ENCODE measurements around the gene GRAMD2A.

GRAMD2A gene

DNA sequence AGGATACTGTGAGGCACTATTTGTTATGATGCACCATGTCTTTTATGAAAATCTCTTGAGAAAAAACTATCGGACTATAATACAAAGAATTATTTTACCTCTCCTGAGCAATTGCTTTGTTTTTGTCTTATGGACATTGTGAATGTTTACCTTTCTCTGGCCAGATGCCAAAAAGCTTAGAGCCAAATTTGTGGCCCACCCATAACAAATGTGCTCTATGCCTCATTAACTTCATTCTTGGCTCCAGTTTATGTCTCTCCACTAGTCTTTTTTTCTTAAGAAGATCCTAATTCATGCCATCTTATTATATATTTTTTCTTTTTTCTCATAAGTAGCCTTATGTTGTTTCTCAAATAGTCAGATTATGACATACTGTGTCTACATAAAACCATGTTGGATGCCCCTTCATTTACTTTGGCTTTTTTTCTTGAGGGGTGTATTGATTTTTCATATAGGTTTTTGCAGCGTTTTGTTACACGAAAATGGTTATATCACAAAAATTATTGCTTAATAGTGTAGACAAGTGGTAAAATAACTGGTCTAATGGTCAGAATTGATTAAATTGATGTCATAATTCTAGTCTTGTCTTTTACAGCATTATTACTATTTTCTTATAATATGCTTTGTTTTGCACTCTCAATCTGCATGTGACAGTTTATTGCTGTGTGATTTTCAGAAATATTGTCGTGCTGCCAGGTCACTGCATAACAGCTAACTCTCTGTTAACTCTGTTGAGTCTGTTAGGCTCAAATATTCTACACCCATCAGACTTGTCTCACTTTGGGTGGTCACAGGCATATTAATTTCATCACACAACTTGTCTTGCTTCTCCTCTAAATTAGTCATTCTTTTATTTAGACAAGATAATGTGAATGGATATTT lies 61.2 kb downstream of the GRAMD2A start:
- DNase-seq (ENCODE audit: low read depth in 3 of 3): no peak

DNA sequence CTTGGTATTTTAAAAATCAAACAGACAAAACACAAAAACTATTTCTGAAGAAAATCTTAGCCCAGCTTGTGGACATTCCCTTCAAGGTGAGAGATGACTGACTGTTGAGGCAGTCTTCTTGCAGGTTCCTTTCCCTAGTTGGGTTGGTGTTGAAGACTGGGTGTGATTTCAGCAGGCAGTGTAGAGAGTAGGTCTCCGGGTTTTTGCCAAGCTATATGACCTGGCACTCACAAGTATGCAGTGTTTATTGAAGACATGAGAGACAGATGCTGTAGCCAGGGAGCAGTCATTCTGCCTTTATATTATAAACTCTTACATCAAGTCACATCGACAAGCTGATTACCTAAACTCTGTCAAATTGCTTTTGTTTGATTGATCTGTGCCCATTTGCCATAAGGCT lies 61.9 kb downstream of the GRAMD2A start:
- DNase-seq (ENCODE audit: low read depth in 3 of 3): no peak

DNA sequence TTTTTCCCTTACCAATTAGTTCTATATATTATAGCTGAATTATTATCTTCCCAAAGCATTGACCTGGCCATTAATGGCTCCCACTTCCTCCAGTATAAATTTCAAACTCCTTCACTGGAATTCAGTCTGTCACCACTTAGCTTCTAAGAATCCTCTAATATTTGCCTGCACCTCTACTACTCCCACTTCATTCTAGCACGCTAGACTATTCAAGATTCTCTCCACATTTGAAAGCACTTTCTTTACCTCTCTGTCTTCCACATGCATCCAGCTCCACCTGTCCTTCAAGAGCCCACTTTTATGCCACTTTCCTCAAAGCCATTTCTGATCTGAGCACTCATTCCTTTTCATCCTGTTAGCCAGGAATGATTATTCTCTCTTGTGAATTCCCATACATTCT lies 64.4 kb downstream of the GRAMD2A start:
- DNase-seq (ENCODE audit: low read depth in 3 of 3): no peak

DNA sequence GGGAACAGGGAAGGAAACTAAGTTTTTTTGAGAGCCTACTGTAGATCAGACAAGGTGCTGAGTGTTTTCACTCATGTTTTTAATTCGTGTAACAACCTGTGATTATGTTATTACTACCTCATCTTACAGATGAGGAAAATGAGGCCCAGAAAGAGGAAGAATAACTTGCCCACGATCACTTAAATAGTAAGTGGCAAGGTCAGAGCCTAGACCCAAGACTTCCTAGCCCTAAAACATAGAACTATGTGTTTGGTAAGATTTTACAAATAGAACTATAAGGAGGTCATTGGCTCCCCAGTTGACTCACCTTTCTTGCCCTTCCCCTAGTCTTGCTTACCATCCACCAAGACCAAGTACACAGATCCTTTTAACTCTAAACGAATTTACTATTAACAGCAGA lies 65.7 kb downstream of the GRAMD2A start:
- no peak for DNase-seq (ENCODE audit: low read depth in 3 of 3)

DNA sequence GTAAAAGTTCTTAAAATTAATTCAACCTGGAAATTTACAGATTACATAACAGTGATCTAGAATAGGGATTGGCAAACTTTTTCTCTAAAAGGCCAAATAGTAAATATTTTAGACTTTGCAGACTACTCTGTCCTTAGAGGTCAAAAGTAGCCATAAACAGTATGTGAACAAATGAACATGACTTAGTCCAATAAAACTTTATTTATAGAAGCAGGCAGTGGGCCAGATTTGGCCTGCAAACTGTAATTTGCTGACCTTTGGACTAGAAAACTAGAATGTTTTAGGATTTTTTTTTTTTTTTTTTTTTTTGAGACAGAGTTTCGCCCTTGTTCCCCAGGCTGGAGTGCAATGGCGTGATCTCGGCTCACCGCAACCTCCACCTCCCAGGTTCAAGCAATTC lies 67.3 kb downstream of the GRAMD2A start:
- no peak for DNase-seq (ENCODE audit: low read depth in 3 of 3)

DNA sequence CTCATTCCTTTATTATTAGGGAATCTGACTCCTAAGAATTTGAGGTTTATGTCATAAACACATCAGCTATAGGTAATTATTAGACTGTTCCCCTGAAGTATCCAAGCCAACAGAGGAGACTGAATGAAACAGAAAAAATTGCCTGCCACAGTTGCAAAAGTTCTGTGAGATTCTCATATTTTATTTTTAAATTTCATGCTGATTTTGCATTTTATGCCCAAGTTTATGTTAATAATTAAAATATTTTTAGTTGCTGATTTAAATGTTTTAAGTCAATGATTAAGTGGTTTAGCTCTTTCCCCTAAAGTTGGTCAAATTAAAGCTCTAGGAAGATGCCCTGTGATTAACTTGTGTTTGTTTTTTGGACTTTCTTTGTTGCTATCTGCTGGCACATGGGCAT lies 69.2 kb downstream of the GRAMD2A start:
- DNase-seq (ENCODE audit: low read depth in 3 of 3): no peak

DNA sequence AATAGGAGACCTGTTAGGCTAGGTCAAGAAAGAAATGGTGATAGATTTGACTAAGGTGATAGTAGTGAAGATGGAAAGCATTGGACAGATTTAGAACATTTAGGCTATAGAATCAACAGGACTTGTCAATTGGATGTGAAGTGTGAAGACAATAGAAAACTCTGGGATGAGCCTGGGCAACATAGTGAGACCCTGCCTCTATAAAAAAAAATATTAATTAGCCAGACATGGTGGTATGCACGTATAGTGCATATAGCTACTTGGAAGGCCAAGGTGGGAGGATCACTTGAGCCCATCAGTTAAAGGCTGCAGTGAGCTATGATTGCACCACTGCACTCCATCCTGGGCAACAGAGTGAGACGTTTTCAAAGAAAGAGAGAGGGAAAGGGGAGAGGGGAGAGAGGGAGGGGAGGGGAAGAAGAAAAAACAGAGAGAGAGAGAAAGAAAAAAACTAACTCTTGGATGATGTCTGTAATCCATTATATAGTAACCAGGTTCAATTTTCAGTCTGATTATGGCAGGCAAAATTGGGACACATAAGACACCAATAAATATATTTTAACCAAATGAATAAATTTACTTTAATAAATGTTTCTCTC lies 69.8 kb downstream of the GRAMD2A start:
- no peak for DNase-seq (ENCODE audit: low read depth in 3 of 3)

DNA sequence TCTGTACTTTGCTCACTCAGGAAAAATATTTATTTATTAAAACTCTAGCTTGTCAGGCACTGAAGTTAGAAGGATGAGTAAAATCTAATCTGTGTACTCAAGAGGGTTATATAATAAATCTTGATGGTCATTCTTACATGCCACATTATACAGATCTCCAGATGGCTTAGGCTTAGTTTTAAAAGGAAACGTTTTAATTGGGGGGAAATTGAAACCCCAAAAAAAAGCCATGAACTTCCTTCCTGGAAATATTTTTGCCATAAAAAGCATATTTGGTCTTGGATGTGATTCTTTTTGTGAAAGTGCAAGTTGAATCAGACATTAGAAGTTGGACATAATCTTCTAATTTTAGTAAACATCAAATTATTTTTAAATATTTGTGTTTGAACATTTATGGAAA lies 73.4 kb downstream of the GRAMD2A start:
- DNase-seq (ENCODE audit: low read depth in 3 of 3): no peak

DNA sequence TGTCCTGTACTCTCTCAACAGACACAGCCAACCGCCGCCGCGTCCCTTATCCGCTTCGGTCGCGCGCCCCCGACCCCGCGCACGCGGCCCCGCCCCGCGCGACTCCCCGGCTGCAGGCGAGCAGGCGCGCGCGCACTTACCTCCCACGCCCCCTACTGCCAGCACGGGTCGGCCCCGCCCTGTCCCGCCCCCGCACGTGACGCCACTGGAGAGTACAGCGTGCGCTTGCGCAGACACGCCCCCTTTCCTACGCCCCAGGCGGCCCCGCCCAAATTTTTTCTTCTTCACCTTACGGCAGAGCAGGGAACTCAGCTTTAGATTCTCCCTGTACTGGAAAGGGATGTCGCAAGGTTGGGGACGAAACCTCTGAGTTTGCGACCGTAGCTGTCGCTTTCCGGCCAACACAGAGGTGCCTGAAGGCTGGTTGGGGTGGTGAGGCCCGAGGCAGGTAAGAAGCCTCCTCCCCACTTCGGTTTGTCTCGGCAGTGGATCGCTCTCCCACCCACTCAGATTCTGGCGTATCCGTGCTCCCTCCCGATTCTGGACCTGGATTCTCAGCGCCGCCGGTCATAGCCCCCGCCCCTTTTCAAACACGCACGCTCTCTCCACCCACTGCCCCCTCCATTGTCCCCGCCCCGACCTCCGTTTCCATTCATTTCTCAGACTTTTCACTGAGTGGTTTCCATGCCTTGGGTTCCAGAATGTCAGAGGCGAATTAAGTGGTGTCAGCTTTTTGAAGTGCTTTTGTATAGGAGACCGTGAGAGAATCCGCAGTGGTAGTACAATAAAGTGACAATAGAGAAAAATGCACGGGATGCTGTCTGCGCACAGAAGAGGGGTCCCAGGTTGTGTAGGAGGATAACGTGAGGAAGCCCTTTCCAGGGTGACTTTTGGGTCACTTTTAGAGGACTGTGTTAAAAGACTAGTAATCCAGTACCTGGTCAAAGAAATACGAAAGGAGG lies 79.3 kb downstream of the GRAMD2A start, which contains the start of the genes MYO9A and SENP8:
Gene MYO9A, minus strand, starts transcription at position 134 of the 962 bp plus-strand sequence. CDS start 71,587 bp downstream, outside the sequence.
Gene SENP8, plus strand, starts transcription at position 387 of the 962 bp plus-strand sequence. CDS start 21,221 bp downstream, outside the sequence.
- DNase-seq (ENCODE audit: low read depth in 3 of 3): peak; percentile 99 to 100 (median 99)

DNA sequence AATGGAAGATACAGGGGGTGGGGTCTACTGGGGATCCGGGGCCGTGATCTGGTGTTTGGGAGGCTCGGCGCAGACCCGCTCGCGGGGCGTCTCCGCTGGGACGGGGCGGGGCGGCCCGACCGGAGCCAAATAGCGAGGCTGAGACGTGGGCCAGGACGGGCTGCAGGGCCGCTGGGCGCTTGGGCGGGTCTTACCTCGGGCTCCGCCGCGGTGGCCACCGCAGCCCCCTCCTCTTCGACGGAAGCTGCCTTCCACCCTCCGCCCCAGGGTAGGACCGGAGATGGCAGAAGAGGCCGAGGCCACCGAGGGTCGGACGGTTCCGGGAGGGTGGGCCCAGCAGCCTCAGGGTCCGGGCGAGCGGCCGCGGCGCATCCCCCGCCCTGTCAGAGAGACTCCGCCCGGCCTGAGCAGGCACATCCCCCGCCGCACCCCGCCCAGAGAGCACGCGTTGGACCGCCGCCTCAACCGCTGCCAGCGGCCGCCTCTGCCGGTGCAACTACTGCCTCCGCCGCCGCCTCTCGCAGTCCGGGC lies 80.0 kb downstream of the GRAMD2A start:
- DNase-seq (ENCODE audit: low read depth in 3 of 3): peak; percentile 31 to 50 (median 34)

DNA sequence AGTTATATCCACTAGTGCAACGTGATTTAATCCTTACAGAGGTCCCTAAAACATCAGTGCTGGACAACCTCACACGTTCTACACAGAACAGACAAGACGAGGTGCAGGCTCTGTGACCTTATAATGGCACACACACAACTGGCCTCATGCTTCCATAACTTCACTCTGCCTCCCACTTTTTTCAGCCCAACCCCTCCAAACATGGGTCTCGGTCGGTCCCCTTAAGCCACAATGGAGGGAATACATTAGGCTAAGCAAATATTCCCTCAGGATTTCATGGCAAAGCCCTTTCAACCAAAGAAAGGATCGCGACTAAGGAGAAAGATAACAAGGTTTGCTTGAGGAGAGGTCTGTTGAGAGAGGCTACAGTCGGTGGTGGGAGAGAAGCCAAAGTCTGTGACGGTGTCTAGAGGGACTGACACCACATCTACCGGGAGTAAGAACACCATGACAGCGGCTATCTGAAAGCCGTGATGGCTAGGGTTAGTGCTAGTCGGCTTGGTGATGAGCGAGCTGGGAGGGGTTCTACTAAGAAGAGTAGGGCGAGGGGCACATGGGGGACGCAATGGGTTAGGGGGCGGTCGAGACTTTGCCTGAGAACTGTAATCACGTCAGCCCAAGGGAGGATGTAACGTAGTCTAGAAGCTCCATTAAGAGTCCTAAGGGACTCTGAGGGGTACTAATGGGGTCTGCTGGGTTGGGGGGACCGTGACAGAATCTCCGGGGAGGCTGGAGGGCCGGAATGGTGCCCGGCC lies 80.7 kb downstream of the GRAMD2A start:
- peak in 2 of 3 experiments; percentile 2 to 4 for DNase-seq (ENCODE audit: low read depth in 3 of 3)

DNA sequence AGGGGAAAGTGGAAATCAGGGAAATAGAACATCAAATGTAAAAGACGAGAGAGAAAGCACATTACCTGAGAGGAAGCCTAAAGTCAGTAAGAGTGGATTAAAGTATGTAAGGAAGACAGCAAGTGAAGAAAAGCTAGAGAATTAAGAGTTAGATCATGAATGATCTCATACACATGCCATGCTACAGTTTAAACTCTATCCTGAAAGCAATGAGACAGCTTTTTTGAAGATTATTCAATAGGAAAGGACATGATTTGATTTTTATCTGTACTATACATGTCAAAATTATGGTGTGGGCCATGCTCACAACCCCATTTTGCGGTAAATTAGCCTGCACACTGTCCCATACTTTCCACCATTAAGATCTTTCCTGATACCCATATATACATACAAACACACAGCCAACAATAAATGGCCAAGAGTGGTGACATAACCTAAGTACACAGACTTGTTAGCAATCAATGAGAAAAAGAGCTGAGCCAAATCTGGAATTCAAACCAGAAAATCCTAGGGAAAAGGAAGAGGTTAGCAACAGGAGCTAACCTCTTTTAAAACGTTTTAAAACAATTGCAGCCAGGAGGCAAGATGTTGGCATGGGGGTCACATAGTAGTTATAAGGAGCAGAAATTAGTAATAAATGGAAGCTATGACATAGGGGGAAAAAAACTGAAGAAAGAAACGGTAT lies 84.1 kb downstream of the GRAMD2A start:
- no peak for DNase-seq (ENCODE audit: low read depth in 3 of 3)

DNA sequence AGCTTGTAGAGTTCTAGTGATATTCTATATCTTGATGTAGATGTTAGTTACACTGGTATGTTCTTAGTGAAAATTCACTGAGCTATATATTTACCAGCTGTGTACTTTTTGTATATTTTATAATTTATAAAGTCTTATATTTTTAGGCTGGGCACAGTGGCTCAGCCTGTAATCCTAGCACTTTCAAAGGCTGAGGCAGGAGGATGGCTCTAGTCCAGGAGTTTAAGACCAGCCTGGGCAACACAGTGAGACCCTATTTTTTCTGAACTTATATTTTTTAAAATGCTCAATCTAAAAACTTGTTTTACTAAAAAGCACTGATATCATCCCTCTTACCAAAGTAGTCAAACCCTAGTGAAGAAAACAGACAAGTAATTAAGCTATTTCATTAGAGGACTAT lies 84.8 kb downstream of the GRAMD2A start:
- DNase-seq (ENCODE audit: low read depth in 3 of 3): no peak

DNA sequence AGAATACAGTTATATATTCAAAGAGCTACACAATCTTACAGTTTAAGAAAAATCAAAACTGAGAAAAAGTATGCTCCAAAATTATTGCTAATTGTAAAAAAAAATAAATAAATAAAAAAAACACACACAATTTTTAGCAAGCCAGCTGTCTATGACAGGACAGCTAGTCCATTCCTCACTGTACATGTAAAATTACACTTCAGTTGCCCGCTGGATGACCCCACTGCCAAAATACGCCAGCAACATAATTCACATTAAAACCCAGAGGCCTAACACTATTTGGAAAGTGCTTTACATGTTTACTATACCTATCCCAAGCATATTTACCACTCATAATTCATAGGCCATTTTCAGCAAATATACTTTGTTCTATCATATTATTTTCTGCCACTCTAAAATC lies 85.5 kb downstream of the GRAMD2A start:
- DNase-seq (ENCODE audit: low read depth in 3 of 3): no peak

DNA sequence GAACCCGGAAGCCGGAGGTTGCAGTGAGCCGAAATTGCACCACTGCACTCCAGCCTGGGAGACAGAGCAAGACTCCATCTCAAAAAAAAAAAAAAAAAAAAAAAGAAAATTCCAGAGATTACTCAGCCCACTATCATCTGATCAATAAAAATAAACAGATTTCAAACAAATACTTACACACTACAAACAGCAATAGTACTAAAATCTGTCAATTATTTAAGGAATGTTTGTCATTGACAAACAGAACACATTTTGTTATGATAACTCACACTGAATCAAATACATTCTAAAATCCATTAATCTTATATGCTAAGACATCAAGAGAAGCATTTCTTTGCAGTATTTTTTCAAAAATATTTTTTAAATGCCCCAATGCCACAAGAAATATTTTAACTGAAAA lies 87.2 kb downstream of the GRAMD2A start:
- no peak for DNase-seq (ENCODE audit: low read depth in 3 of 3)
